Uterus (tissue), 2 donors: ENCODE results near the gene MSGN1.

ENCODE experiments used
- CTCF ChIP-seq, 4 experiments: fragments of 200-600 bp in 2 of 4; fragments of 450-650 bp in 2 of 4; sonication (generic) in 2 of 4; IDR thresholded peaks; one replicate each; pipeline ENCODE4 v1.5.1; 2016 to 2019; ENCODE audit warnings: antibody characterized with exemption in 4 of 4, mild to moderate bottlenecking in 2 of 4, moderate library complexity in 1 of 4
- POLR2A ChIP-seq, 2 donors: fragments of 450-650 bp; IDR thresholded peaks; one replicate each; pipeline ENCODE4 v1.6.1; 2016; ENCODE audit warnings: antibody characterized with exemption in 2 of 2, mild to moderate bottlenecking in 1 of 2, moderate library complexity in 1 of 2

GRCh38 chr2:17863539-17863938, 47.3 kb downstream of the MSGN1 start:
- TF ChIP-seq CTCF (IDR thresholded peaks at IDR 0.05) (no peak), POLR2A (IDR thresholded peaks at IDR 0.05) (no peak)
